Epithelial cell of proximal tubule (primary cell): ENCODE data around the gene DHX8. TPM values are rescaled to one million over a fixed set of nuclear protein-coding genes. Genes with fewer than 3 reads are reported as not detected.
"Not testable (repeated sequence)": the region's sequence is repeated elsewhere in the genome, so short reads cannot be mapped to it uniquely, and the experiment has no call there.

Experiments used
- DNase-seq: peaks from one replicate; pipeline ENCODE4 v3.0.0-alpha.2; 2011; ENCODE audit warnings: low read depth
- H3K4me3 ChIP-seq: 2 replicates; pipeline ENCODE4 v1.5.1; 2011; ENCODE audit warnings: low read depth, mild to moderate bottlenecking, low read length
- CTCF ChIP-seq: conservative IDR thresholded peaks from 2 replicates; pipeline ENCODE4 v1.5.1; 2012; ENCODE audit warnings: low read depth, mild to moderate bottlenecking, low read length
- total RNA-seq: library from RNA; depleted of rRNA; stranded (reverse); fragments of >200 nt; gene quantifications from 2 replicates; pipeline ENCODE4 v1.2.3, GENCODE V29; 2015

The DHX8 gene
- total RNA-seq, 1 donor from 2014 or later, result 25.8 TPM

- TF ChIP-seq CTCF, result no peak
- no peak for DNase-seq
- H3K4me3 ChIP-seq, result no peak overlapping the region
These were observed 30.4 kb upstream of the DHX8 start for GRCh38 chr17:43453331-43453812.

DNA sequence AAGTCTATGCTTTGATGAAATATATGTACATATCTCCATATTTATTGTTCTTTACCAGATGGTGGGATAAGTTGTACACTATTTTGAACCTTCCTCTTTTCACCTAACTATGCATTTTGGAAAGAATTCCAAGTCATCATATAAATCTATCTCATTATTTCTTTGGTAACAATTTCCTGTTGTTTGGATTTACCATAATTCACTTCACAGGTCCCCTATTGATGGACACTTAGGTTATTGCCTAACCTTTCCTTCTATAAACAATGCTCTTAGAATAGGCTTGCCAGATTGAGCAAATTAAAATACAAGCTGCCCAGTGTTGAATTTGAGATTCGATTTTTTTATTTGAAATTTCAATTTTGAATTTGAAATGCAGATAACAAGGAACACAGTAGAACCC lies 28.9 kb upstream of the DHX8 start:
- no peak for TF ChIP-seq CTCF
- no peak for DNase-seq

DNA sequence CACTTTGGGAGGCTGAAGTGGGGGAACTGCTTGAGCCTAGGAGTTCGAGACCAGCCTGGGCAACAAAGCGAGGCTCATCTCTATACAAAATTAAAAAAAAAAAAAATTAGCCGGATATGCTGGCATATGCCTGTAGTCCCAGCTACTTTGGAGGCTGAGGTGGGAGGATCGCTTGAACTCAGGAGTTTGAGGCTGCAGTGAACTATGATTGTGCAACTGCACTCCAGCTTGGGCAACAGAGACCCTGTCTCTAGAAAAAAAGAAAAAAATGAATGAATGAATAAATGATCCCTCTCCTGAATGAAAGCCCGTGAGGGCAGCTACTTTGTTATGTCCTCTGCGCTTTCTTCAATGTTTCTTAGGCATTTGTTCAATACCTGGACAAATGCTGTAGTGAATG lies 27.7 kb upstream of the DHX8 start:
- H3K4me3 ChIP-seq, result no peak overlapping the region
- DNase-seq, result no peak
- TF ChIP-seq CTCF, result no peak

More for the DNA sequence above, 28.9 kb upstream of the DHX8 start:
- no peak overlapping the region for H3K4me3 ChIP-seq

GRCh38 chr17:43456661-43457361 lies 27.0 kb upstream of the DHX8 start:
- no peak overlapping the region for H3K4me3 ChIP-seq
- DNase-seq, result no peak
- TF ChIP-seq CTCF, result no peak

GRCh38 chr17:43457362-43457692 lies 26.4 kb upstream of the DHX8 start:
- DNase-seq, result no peak
- no peak for TF ChIP-seq CTCF
- H3K4me3 ChIP-seq, result no peak overlapping the region

- not testable (repeated sequence) for H3K4me3 ChIP-seq, DNase-seq
These were observed 23.9 kb upstream of the DHX8 start for GRCh38 chr17:43459878-43460277.

DNA sequence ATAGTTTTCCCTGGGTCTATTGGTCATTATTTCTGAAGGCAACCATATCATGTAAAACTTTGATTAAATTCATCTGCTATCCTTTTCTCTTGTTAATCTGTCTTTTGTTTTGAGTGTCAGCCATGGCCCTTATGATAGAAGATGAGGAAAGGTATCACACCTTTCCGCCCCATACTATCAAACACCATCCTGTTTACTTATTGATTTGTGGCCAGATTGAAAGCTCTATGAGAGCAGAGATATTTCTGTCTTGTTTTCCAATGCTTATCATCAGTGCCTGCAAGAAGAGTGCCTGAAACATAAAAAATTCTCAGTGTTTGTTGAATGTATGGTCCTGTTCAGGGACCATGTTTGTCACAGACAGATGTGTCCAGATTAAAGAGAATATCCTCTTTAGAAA lies 22.6 kb upstream of the DHX8 start:
- no peak for DNase-seq
- TF ChIP-seq CTCF, result no peak

GRCh38 chr17:43462569-43462968 lies 21.2 kb upstream of the DHX8 start:
- DNase-seq, H3K4me3 ChIP-seq: not testable (repeated sequence)

More for the DNA sequence above, 22.6 kb upstream of the DHX8 start:
- H3K4me3 ChIP-seq, result no peak overlapping the region
